Measurements from ENCODE around the gene MYO18B. TPM values are rescaled to one million over a fixed set of nuclear protein-coding genes. Genes with fewer than 3 reads are reported as not detected.

MYO18B gene
- total and polyA plus RNA-seq, 2 of the 8 experiments (the other 6 are each of a cell fraction or from before 2014, with no cell fraction given) = 0.62 to 0.78 TPM

GRCh38 chr22:25760294-25760693 lies 18.3 kb downstream of the MYO18B start (continued):
- TF ChIP-seq YY1 (IDR thresholded peaks at IDR 0.05; ENCODE audit: low read depth, low read length) = no peak
- no peak for TF ChIP-seq KDM5A (IDR thresholded peaks at IDR 0.05; ENCODE audit: low read length)
- no peak for TF ChIP-seq GTF2F1 (IDR thresholded peaks at IDR 0.05; ENCODE audit: borderline replicate concordance, low read depth, low read length)
- no peak for TF ChIP-seq RAD21 (IDR thresholded peaks at IDR 0.05 in 1 of 2, conservative IDR thresholded peaks at IDR 0.05 in 1 of 2; ENCODE audit: low read depth in 2 of 2, low read length in 2 of 2)
